GM21367 (cell line): ENCODE results near the gene MESD.

Experiments used
- ATAC-seq: cut with Tn5 transposase; IDR thresholded peaks from one replicate; pipeline ENCODE4 v1.9.1; 2021; ENCODE audit not compliant: unreplicated experiment

The MESD gene

GRCh38 chr15:80912673-80913072, 76.9 kb downstream of the MESD start:
- ATAC-seq = no peak

GRCh38 chr15:80911821-80912220, 77.8 kb downstream of the MESD start:
- ATAC-seq = no peak

- ATAC-seq = no peak
These were observed 83.4 kb downstream of the MESD start for GRCh38 chr15:80906159-80906766.

- ATAC-seq = no peak
These were observed 84.6 kb downstream of the MESD start for GRCh38 chr15:80904998-80905397.

- no peak for ATAC-seq
These were observed 87.3 kb downstream of the MESD start for GRCh38 chr15:80902298-80902801.

GRCh38 chr15:80898040-80898439, 91.6 kb downstream of the MESD start:
- no peak for ATAC-seq
